HG02840 (cell line): Measurements from ENCODE around the gene PRPH2.
"Not testable (repeated sequence)": the region's sequence is repeated elsewhere in the genome, so short reads cannot be mapped to it uniquely, and the experiment has no call there.

Source experiments
- ATAC-seq: cut with Tn5 transposase; IDR thresholded peaks from one replicate; pipeline ENCODE4 v1.9.1; 2021; ENCODE audit warnings: mild to moderate bottlenecking, moderate library complexity, moderate number of reproducible peaks; ENCODE audit not compliant: unreplicated experiment, low FRiP score

Gene PRPH2

GRCh38 chr6:42742116-42742894 lies 19.9 kb upstream of the PRPH2 start:
- no peak for ATAC-seq

- ATAC-seq = no peak
Observed at GRCh38 chr6:42740725-42741124, 18.3 kb upstream of the PRPH2 start.

DNA sequence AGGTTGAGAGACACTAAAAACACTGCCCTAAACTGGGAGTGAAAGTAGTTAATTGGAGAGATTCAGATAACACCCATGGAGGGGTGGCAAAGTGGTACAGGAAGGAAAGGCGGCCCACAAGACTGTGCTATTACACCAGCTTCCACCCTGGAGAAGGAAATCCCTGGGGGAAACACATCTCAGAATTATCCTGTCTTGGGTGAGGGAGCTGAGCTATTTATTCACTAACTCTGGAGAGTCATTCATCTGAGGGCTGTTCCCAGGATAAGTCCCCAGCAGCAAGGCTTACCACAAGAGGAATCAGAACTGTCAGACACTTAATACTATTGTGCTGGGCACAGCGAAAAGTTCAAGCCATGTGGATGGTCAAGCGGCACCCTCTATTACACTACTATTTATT lies 13.6 kb upstream of the PRPH2 start:
- ATAC-seq = no peak

DNA sequence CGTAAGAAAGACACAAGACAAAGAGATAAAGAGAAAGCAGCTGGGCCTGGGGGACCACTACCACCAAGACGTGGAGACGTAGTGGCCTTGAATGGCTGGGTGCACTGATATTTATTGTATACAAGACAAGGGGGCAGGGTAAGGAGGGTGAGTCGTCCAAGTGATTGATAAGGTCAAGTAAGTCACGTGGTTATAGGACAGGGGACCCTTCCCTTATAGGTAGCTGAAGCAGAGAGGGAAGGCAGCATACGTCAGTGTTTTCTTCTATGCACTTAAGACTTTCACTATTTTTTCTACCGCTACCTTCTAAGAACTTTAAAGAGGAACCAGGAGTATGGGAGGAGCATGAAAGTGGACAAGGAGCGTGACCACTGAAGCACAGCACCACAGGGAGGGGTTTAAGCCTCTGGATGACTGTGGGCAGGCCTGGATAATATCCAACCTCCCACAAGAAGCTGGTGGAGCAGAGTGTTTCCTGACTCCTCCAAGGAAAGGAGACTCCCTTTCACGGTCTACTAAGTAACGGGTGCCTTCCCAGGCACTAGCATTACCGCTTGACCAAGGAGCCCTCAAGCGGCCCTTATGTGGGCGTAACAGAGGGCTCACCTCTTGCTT lies 11.6 kb upstream of the PRPH2 start:
- not testable (repeated sequence) for ATAC-seq

- no peak for ATAC-seq
Observed at GRCh38 chr6:42729731-42730130, 7.3 kb upstream of the PRPH2 start.

DNA sequence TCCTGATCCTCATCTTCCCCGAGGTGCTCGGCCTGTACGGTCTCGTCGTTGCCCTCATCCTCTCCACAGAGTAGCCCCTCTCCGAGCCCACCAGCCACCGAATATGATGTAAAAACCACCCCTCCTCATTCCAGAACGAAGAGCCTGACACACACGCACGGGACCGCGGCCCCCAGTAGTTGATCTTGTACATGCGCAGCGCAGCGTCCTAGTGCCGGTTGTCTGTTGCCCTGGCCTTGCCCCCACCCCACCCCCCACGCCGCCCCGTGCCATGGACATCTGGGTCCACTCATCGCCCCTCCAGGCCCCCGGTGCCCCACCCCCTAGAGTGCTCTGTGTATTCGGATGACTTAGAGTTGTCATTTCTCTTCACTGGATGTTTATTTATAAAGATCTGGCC lies 5.2 kb upstream of the PRPH2 start:
- no peak for ATAC-seq

DNA sequence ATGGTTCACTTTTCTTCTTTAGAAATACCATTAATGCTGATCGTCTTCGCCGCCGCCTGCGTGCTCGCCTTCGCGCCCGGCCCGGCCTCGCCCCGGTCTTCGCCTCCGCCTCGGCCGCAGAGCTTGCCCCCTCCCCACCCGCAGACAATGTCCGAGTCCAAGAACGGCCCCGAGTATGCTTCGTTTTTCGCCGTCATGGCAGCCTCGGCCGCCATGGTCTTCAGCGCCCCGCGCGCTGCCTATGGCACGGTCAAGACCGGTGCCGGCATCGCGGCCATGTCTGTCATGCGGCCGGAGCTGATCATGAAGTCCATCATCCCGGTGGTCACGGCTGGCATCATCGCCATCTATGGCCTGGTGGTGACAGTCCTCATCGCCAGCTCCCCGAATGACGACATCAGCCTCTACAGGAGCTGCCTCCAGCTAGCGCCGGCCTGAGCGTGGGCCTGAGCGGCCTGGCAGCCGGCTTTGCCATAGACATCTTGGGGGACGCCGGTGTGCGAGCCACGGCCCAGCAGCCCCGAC lies 4.8 kb upstream of the PRPH2 start:
- no peak for ATAC-seq

DNA sequence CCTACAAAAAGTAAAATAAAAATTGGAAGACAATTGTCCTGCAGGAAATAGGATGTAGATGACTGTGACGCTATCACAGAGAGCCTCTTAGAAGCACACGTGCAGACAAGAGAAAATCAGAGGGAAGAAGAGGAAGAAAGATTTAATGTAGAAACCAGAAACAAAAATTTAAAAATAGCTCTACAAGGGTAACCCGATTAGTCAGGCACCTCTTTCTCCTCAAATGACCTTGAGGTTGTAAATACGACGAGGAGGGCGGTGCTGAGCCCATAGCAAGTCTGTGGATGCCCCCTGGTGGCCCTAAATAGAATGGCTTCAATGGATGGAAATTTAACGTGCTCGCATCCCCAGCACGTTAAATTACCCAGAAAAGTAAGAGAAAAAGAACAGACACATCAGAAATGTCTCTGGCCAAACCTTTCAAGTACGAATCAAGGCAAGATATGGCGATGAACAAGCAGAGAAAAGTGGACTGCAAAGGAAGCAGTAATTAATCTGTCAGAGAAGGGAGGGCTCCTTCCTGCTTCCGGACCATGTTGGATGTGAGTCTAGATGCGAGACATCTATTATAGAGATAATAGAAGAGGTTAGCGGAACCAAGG lies 4.2 kb upstream of the PRPH2 start:
- no peak for ATAC-seq

GRCh38 chr6:42726026-42726425 lies 3.6 kb upstream of the PRPH2 start:
- ATAC-seq = no peak

- no peak for ATAC-seq
Observed at GRCh38 chr6:42724825-42725224, 2.4 kb upstream of the PRPH2 start.

DNA sequence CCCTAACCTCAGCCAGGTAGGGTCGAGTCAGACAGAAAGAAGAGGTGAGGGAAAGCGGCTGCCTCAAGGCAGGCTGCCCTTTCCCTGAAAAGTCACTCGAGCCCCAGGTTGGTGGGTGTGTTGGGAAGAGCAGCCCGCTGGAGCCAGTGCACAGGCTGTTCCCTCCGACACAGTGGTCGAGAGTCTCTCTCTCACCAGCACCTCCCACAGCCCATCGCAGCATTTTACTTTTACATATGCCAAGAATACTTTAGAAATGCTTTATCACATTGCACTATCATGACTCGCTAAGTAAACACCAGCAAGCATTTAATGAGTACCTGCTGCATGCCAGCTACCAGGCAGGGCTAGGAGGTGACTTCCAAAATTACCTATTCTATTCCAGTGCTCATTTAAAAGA lies 1.7 kb downstream of the PRPH2 start:
- no peak for ATAC-seq

DNA sequence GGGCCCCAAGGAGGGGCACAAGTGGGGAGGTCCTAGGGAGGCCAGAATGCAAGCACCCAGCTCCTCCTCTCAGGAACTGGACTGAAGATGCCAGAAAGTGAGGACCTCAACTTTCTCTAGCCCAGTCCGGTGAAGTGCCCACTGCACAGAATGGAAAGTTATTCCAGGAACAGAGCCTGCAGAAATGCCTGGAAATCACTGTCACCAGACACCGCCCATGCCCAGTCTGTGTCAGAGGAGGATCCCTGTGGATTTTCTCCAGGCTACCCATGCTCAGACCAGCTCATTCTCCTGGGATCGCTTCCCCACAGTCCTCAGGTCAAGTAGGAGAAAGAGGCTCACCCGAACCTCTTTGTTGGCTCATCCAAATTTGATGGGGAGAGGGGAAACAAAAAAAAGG lies 6.5 kb downstream of the PRPH2 start:
- no peak for ATAC-seq

GRCh38 chr6:42714098-42714761 lies 8.2 kb downstream of the PRPH2 start:
- no peak for ATAC-seq

- no peak for ATAC-seq
Observed at GRCh38 chr6:42711930-42712329, 10.5 kb downstream of the PRPH2 start.

GRCh38 chr6:42710316-42710715 lies 12.1 kb downstream of the PRPH2 start:
- no peak for ATAC-seq

DNA sequence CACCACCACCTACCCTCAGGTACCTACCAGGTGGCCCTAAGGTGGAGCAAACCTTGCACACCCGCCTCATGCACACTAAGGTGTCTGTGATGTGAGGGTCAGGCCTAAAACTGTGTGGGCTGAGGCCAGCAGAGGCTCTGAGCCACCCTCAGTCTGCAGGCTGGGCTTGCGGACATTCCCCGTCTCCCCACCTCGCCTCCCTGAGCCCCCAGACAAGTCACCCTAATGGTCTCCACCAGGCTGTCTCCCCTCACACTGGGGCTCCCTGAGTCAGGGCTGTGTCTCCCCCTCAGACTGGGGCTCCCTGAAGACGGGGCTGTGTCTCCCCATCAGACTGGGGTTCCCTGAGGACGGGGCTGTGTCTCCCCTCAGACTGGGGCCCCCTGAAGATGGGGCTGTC lies 12.5 kb downstream of the PRPH2 start:
- no peak for ATAC-seq

GRCh38 chr6:42708096-42708495 lies 14.3 kb downstream of the PRPH2 start:
- ATAC-seq = no peak

- no peak for ATAC-seq
Observed at GRCh38 chr6:42707595-42707994, 14.8 kb downstream of the PRPH2 start.

DNA sequence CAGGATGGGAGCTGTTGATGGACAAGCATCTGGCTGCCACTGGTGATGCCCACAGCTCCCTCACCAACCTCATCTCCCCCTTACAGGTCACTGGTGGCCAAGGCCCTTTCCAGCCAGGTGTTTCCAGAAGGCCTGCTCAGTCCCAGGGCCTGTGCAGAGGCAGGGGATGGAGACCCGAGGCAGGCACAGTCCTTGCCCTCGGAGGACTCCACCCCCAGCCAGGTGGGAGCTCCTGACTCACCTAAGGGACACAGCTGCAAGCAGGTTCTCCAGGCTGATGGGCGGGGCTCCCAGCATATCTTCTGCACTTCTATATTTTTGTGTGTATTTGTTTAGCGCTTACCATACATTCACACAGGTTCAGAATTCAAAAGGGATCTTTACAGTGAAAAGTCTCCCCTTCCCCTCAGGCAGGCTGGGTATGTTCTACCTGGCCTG lies 17.4 kb downstream of the PRPH2 start:
- no peak for ATAC-seq

GRCh38 chr6:42704251-42704936 lies 18.0 kb downstream of the PRPH2 start:
- no peak for ATAC-seq
